ENCODE results near the gene GALNS.

GRCh38 chr16:88885693-88886280 lies 29.0 kb upstream of the GALNS start:
- TF ChIP-seq POLR2A (IDR thresholded peaks at IDR 0.05) (no peak), CTCF (IDR thresholded peaks at IDR 0.05) (no peak)
